Activated CD4-positive, alpha-beta T cell treated with anti-CD3 and anti-CD28 coated beads for 48 hours (primary cell): ENCODE measurements around the gene SIVA1.

Source experiments
- DNase-seq: peaks from one replicate; pipeline ENCODE4 v3.0.0-alpha.2; 2020

The SIVA1 gene

GRCh38 chr14:104785708-104786080 lies 32.7 kb downstream of the SIVA1 start:
- DNase-seq: no peak

DNA sequence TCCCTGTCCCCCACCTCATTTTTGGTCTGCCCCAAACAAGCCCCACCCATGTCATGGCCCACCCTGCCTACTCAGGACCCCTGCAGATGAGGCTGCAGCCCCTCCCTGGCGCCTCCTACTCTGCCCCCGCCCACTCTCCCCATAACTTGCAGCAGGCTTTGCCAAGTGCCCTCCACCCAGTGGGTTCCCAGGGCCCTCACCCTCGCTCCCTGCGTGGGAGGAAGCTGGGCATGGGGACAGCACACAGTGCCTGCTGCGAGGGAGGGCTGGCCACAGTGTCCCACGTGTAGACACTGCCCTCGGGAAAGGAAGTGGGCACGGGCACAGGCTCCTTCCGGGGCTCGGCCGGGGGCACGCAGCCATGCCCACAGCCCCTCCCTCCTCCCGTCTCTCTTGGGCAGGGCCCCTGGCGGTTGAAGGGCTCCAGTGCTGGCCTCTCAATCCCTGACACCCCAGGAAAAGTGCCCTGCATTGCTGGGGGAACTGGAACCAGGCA lies 33.2 kb downstream of the SIVA1 start:
- no peak for DNase-seq

GRCh38 chr14:104786726-104787675 lies 34.1 kb downstream of the SIVA1 start:
- DNase-seq: no peak

GRCh38 chr14:104787736-104788135 lies 34.8 kb downstream of the SIVA1 start:
- no peak for DNase-seq

GRCh38 chr14:104788161-104788818 lies 35.3 kb downstream of the SIVA1 start:
- no peak for DNase-seq

DNA sequence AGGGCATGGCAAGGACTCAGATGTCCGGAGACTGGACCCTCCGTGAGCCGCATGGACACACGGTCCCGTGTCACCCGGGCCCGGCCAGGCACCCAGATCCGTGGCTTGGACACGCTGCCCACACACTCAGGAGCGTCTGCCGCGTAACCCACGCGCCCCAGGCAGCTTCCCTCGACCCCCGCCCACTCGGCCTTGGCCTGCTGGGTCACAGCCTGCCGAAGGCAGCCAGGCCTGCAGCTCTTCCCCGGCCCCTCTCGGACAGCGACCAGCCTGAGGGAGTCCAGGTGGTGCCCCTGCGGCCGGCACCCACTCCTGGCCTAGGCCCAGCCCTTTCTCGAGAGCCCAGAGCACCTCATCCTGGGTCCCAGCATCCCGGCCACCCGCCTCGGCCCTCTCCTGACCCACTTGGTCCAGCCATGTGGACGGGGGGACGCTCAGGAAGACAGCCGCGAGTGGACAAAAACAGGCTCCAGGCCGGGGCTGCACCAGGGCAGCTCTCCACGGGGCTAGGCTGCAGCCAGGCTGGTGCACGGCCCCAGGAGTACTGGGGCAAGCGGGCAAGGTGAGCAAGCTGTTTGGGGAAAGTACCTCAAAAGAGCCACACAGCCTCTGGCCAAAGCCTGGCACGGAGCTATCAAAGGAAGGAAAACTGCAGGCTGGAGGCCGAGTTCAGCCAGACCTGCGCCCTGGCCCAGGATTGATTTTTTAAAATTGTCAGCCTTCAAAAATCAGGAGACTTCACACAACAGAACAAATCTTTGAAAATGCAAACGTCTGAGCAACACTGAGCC lies 36.1 kb downstream of the SIVA1 start:
- no peak for DNase-seq

DNA sequence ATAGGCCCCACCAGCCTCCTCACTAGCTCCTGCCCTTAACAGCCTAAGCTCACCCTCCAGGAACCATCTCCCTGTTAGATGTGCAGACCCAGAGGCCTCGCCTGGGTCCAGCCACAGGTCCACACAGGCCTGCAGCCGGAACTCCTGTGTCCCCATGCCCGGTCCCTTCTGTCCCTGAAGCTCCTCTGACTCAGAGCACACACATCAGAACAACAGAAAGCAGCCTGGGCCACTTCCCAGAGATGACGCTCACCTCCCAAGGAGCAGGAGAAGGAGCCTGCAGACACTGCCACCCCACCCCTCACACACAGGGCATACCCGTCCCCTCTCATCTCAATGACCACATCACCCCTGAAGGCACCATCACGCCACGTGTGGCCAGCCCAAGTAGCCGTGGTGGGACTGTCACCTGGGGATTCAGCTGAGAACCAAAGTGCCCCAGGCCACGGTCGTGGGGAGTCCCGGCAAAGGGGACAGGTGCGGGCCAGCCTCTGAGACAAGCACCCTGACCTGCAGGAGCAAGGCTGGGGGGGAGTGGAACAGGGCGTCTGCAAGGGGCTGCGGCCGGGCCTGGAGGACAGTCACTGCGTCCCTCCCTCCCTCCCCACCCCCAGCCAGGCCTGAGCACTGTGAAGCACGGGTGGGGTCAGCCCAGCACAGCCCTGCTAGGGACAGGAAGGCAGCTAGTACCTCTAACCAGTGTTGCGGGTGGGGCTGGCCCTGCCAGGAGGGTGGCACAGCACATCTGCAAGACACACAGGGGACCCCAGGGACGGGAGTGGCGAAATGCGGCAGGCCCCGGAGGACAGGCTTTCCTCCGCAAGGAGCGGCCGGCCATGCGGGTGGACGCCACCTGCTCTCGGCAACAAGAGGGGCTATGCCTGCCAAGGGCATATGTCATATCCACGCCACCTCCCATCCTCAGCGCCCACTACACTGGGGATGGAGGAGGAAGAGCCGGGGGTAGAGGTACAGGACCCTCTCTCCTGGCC lies 37.1 kb downstream of the SIVA1 start:
- no peak for DNase-seq

DNA sequence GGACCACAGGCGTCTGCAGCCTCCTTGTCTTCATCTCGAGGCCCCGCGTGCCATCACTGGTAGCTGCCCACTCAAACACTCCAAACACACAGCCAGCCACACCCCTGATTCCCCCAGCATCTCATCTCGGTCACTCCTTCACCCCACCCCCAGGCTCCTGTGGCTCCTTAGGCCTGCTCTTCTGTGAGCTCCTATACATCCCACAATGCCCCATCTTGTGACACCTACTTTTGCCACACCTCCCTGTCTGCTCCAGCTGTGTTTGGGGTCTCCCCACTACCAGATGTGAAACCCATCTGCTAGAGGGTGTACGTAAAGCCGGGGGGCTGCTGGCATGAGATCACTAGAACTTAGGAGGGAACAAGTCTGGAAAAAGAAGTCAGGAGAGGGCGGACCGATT lies 38.5 kb downstream of the SIVA1 start:
- no peak for DNase-seq

- DNase-seq: no peak
Observed at GRCh38 chr14:104792101-104792884, 39.3 kb downstream of the SIVA1 start.

GRCh38 chr14:104792945-104793702 lies 40.2 kb downstream of the SIVA1 start:
- DNase-seq: no peak

DNA sequence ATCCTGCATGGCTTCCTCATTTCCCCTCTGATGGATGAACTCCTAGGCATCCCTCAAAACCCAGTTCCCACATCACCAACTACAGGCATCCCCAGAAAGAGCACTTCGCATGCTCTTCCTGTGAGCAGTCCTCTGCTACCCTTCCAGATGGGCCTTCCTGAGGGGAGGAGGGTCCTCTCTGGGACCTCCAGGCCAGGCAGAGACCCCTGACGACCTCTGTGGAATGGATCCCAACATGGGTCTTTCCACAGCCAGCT lies 40.7 kb downstream of the SIVA1 start:
- no peak for DNase-seq

DNA sequence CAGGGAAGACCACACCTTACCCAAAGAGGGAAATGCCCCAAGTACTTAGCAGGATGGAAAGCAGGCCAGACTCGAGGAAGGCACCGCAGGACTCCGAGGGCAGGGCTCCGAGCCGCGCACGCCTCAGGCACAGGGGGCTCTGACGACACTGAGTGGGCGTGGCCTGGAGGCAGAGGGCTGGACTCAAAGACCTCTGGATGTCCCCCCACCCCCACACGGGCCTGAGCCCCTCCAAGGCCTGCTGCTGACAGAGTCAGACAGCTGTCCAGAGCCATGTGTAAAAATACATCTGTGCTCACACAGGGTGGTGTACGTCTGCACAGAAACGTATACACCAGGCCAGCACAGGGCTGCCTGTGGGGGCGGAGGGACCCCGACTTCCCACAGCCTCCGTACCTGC lies 41.2 kb downstream of the SIVA1 start:
- peak; percentile 62 for DNase-seq

- DNase-seq: no peak
Observed at GRCh38 chr14:104794631-104794992, 41.7 kb downstream of the SIVA1 start.

DNA sequence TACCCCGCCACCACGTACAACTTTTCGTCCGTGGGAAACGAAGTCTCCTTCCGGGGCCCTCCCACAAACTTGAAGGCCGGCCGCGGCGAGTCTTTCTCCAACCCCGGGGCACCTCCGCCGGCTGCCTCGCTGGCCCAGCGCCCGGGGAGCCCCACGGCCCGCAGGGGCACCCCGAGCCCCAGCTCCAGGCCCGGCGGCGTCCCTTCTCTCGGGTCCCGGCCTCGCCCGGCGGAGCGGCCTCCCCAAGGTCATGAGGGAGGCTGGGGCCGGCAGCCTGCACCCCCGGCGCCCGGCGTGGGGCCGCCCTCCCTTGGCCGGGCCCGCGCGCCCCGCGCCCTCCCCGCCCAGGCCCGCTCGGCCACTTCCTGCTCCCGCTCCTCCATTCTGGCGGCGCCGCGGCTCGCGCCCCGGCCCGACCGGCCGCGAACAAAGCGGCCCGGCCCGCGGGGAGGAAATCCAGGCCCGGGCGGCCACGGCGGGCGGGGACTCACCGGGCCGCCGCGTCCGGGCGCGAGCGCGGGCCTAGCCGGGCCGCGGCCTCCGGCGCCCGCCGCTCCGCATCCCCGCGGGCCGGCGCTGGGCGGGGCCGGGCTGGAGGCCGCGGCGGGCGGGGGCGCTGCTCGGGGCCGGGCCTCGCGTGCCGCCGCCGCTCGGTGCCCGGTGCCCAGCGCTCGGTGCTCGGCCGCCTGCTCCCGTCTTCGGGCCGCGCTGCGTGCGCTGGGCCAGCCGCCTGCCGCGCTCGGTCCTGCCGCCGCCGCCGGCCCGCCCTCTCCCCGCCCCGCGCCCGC lies 42.2 kb downstream of the SIVA1 start, which contains the start of gene AKT1:
Gene AKT1 (minus strand): TSS at position 756 of the 788 bp plus-strand sequence. CDS start 3,105 bp downstream, outside the sequence.
- no peak for DNase-seq

DNA sequence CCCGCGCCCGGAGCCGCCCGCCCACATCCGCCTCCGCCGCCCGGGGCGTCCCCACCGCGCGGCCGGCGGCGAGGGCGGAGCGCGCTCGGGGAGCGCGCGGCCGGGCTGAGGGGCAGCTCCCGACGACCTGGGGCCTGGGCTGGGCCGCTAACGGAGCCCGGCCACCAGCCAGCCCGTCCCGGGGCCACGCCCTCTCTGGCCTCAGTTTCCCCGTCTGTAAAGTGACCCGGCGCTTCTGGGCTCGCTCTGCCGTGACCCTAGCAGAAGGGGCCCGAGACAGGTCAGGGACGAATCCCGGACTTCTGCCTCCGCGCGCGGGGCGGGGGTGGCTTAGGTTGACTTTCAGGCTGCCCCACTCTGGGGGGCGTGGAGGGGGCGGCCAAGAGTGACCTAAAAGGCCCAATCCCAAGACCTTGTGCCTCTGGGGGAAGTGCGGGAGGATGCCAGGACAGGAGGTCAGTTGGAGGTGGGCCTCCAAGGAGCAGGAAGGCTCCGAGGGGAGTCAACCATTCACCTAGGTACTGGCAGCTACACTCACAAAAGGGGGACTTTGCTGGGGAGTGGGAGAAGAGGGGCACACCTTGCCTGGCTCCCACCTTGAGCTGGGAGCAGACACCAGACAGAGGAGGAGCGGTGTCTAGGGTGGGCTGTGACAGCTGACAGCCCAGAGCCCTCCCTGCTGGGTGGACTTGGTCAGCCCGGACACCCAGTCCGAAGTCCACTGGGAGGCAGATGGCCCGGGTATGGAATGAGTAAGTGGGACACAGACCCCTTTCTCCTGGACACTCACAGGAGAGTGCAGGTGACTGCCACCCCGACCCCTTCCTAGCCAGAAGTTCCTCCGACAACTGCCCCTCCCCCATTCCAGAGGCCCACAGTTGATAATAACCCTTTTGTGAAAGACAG lies 43.1 kb downstream of the SIVA1 start:
- peak; percentile 52 for DNase-seq

DNA sequence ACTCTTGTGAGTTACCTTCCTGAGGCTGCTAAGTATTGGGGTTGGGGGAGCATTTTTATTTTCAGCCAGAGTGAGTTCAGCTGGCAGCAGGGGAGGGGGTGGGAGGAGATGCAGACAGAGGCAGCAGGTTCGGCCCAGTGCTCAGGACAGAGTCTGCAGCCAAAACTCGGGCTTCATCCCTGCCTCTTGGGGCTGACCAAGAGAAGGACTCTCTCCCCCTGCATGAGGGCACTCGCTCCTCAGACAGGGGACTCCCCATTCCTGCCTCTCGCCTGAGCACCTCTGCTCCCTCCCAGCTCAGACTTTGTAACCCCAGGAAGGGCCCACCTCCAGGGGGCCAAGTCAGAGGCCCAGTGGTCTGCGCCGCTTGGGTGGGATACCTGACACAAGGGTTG lies 43.7 kb downstream of the SIVA1 start:
- DNase-seq: no peak

- DNase-seq: no peak
Observed at GRCh38 chr14:104797115-104798044, 44.4 kb downstream of the SIVA1 start.
